Vagina (tissue), 2 donors: ENCODE measurements around the gene DLG2.

Experiments
- CTCF ChIP-seq, 3 experiments: fragments of 450-650 bp in 2 of 3; fragments of 200-600 bp in 1 of 3; sonication (generic) in 1 of 3; IDR thresholded peaks; one replicate each; pipeline ENCODE4 v1.5.1; 2017 to 2019; ENCODE audit warnings: antibody characterized with exemption in 3 of 3, mild to moderate bottlenecking in 2 of 3, moderate library complexity in 2 of 3
- POLR2AphosphoS5 ChIP-seq, 2 donors: sonication (generic); formaldehyde crosslinking; IDR thresholded peaks; one replicate each; pipeline ENCODE4 v1.9.0; 2017; ENCODE audit warnings: antibody characterized with exemption in 2 of 2, mild to moderate bottlenecking in 2 of 2, low read depth in 1 of 2; ENCODE audit not compliant: insufficient read depth in 1 of 2

GRCh38 chr11:84612645-84613044, 1014.5 kb downstream of the DLG2 start:
- TF ChIP-seq CTCF (IDR thresholded peaks at IDR 0.05) = no peak
- TF ChIP-seq POLR2AphosphoS5 (IDR thresholded peaks at IDR 0.05; ENCODE audit: insufficient read depth in 1 of 2, low read depth in 1 of 2) = no peak
